Retina (tissue), 1 donor: Measurements from ENCODE around the gene PDE3B.
"Not testable (repeated sequence)": the region's sequence is repeated elsewhere in the genome, so short reads cannot be mapped to it uniquely, and the experiment has no call there.

Source experiments
- DNase-seq: peaks from one replicate; pipeline ENCODE4 v3.0.0-alpha.2; 2016

The PDE3B gene

DNA sequence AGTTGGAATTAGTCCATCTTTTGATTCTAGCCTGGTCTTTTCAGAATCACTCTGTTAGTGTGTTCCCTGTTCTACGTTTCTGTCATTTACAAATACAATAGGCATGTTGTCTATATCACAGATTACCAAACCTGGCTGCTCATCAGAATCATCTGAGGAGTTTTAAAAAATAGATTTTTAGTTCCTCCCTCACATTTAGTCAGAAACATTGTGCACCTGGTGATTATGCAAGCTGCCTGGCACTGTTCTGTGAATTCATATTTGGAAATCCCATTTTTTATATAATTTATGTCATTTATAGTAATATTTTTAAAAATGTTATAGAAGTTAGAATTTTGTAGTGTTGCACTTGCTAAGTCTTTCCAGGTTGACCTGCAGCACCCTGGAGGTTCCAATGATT is 107.3 kb downstream of the PDE3B start:
- no peak for DNase-seq

DNA sequence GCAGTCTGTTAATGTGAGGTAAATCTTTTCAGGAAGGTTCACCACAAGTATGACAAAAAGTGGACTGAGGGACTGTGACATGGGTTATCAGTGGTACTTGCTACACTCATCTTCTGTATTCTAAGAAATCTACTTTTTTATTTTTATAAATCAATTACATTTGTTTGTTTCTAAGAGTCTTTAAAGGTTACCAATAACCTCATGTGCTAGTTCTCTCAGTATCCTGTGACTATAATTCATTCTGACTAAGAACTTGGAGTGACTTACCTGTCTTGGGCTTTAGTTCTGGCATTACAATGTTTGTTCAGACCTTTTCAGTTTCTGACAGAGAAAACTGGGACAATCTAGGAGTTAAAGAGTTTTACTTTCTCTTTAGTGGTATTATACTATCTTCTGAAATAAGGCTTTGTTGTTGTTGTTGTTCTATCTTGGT is 108.4 kb downstream of the PDE3B start:
- no peak for DNase-seq

GRCh38 chr11:14755140-14755539 is 111.5 kb downstream of the PDE3B start:
- no peak for DNase-seq

GRCh38 chr11:14756349-14756748 is 112.7 kb downstream of the PDE3B start:
- DNase-seq = no peak

DNA sequence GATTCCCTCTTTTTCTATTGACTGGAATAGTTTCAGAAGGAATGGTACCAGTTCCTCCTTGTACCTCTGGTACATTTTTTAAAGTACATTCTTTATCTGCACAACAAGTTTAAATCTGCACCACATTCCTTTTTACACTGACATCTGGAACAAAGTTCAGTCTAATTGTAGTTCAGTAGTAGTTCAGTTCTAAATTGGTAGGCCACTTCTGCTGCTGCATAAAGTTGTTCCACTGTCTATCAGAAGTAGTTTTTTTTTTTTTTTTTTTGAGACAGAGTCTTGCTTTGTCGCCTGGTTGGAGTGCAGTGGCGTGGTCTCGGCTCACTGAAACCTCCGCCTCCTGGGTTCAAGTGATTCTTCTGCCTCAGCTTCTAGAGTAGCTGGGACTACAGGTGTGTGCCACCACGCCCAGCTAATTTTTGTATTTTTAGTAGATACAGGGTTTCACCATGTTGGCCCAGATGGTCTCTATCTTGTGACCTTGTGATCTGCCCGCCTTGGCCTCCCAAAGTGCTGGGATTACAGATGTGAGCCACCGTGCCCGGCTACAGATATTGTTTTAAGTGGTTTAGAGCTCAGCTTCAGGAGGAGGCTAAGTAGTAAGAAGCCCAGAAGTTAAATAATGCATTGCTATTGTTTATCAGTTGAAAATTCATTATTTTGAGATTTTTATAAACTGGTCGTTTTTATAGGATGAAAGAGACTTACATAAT is 115.9 kb downstream of the PDE3B start:
- DNase-seq = not testable (repeated sequence)

DNA sequence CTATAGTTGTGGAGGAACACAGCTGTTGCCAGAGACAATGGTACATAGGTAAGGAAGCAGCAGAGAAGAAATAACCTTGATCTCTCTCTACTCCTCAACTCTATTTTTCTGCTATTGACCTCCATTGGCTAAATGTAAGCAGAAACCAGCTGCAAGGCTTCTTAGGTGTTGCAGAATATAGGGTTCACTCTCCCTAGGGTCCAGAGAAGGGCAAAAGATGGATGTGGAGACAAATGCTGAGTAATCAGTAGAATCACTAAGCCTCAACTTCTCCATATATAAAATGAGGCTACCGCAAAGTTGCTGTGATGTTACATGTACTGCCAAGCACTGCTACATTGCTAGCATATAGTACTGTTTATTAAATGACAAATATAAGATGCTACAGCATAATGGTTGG is 120.6 kb downstream of the PDE3B start:
- no peak for DNase-seq

GRCh38 chr11:14764579-14765527 is 121.2 kb downstream of the PDE3B start:
- DNase-seq = no peak

- DNase-seq = no peak
Measured at GRCh38 chr11:14766585-14766984, 123.0 kb downstream of the PDE3B start.

DNA sequence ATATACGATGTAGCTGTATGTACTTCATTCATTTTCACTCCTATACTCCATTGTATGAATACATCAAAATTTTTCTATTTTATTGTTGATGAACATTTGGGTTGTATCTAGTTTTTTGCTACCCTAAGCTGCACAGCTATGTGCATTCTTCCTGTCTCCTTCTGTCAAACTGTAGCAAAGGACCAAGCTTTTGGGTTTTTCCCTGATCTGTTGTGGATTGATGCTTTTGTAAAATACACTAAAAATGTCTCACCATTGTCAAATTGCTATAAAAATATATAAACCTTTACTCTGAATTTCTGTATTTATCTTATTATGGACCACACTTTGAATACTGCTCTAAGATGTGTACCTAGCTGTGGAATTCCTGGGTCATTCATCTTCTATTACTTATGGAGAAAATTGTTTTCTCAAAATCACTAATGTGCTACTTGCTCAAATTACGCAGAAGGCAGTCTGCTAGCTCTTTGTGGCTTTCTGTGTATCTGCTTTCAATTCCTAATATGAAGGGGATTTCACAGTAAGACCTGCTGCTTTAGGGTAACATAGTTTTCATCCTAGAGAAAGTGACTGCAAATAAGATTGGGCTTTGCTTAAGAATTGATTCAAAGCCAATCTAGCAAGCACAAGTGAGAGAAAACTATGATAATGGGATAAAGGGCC is 125.1 kb downstream of the PDE3B start:
- no peak for DNase-seq

DNA sequence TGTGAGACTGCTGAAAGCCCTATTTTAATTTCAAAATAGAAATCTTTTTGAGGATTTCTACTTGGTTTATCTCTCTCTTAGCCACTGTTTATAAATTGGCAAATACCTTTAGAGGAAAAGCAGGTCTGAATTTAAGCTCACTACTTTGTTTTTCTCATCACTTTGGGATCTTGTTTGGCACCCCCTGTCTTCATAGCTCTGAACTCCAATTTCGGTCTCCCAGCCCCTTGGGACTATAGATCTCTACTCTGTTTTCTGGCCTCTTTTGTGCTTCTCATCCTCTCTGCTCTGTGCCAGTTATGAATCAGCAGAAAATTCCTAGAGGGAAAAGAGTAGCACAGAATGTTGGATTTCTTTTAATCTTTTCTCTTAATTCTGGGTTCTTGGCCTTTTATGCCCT is 130.2 kb downstream of the PDE3B start:
- DNase-seq = no peak

DNA sequence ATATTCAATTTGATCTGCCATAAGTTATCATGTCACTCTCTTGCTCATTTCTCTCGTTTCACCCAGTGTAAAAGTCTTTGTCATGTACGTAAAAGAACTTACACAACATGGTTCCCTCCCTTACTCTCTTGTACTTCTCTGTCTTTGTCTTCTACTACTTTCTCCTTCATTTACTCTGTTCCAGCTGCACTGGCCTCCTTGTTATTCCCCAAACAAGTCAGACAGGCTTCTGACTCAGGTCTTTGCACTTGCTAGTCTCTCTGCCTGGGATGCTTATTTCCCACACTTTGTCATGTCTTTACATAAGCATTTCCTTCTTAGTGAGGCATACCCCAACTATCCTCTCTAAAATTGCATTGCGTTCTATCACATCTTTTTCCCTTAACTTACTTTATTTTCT is 131.1 kb downstream of the PDE3B start:
- no peak for DNase-seq

GRCh38 chr11:14775897-14776296 is 132.3 kb downstream of the PDE3B start:
- DNase-seq = no peak

- not testable (repeated sequence) for DNase-seq
Measured at GRCh38 chr11:14778460-14778859, 134.9 kb downstream of the PDE3B start.

DNA sequence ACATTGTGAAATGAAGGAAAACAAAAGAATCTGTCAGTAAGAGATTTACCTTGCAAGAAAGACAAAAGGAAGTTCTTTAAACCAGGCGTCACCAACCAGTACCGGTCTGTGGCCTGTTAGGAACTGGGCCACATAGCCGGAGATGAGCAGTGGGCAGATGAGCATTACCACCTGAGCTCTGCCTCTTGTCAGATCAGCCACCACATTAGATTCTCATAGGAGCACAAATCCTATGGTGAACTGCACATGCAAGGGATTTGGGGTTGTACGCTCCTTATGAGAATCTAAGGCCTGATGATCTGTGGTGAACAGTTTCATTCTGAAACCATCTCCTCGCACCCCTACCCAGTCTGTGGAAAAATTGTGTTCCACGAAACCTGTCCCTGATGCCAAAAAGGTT is 140.2 kb downstream of the PDE3B start:
- no peak for DNase-seq

- DNase-seq = no peak
Measured at GRCh38 chr11:14784230-14784629, 140.6 kb downstream of the PDE3B start.

DNA sequence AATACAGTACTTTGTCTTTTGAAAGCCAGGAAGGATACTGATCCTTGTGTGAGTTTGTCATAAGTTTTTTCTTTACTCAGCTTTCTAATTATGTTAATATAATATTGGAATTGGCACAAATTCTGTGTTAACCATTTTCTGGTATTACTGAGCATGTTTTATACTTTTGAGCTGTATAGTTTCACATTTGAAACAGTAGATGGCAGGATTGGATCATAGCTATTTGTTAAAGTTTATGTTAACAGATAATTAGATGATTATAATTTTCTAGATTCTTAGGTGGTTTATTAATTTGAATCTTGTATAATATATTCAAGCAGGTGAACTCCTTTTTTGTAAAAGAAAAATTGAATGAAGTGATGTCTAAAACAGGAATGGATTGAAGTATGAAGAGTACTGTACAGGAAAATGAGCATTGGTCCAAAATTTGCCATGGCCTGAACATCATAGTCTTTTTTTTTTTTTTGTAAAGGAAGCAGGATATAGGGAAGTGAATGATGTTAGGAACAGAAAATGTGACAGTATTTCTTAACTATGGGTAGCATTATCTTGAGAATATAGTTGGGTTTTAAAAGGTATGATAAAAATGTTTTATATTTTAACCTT is 146.4 kb downstream of the PDE3B start:
- DNase-seq = no peak

- DNase-seq = no peak
Measured at GRCh38 chr11:14793546-14793945, 149.9 kb downstream of the PDE3B start.

GRCh38 chr11:14796028-14796427 is 152.4 kb downstream of the PDE3B start:
- not testable (repeated sequence) for DNase-seq

DNA sequence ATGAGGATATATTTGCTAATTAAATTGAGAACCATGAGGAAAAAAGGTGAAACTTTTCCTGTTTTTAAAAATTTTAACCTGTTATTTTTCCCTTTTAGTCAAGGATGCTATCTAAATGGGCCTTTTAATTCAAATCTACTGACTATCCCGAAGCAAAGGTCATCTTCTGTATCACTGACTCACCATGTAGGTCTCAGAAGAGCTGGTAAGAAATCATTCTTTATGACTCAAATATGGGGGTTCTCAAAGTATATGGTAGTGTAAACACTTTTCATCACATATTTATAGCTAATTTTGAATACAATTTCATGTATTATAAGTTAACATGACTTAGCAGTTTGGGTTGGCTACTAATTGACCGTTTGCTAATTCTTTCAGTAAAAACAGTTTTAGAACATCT is 160.2 kb downstream of the PDE3B start:
- no peak for DNase-seq

GRCh38 chr11:14809466-14809865 is 165.9 kb downstream of the PDE3B start:
- no peak for DNase-seq

DNA sequence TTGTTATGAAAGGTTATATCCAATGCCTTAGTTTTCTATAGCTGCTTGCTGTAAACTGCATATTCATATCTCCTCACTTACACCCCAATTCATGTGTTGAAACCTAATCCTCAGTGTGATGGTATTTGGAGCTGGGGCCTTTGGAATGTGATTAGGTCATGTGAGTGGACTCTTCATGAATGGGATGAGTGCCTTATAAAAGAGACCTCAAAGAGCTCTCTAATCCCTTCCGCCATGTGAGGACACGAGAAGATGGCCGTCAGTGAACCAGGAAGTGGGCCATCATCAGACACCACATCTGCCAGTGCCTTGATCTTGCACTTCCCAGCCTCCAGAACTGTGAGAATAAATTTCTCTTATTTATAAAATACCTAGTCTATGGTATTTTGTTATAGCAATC is 169.2 kb downstream of the PDE3B start:
- DNase-seq = no peak

- DNase-seq = no peak
Measured at GRCh38 chr11:14813516-14813915, 169.9 kb downstream of the PDE3B start.

- no peak for DNase-seq
Measured at GRCh38 chr11:14818779-14819178, 175.2 kb downstream of the PDE3B start.
